Panc1 (cell line): ENCODE results near the gene CAMSAP3. TPM values are rescaled to one million over a fixed set of nuclear protein-coding genes. Genes with fewer than 3 reads are reported as not detected.

ENCODE experiments used
- ATAC-seq: fragments of 200-7000 bp; cut with Tn5 transposase; 2 replicates; pipeline ENCODE4 v1.9.1; 2020; ENCODE audit warnings: mild to moderate bottlenecking, moderate library complexity
- BruUV-seq: library from RNA; stranded (reverse); fragments of 400-500 nt; replicated peaks from 2 replicates; lab custom pipeline; 2021; lab: Mats Ljungman, UMichigan
- CTCF ChIA-PET: fragments of 300-600 bp; sonication (Branson Sonifier 250); formaldehyde crosslinking; loops from one replicate; lab custom pipeline; 2022; ENCODE audit warnings: antibody characterized with exemption; lab: Charles Lee
- POLR2A ChIA-PET: fragments of 300-600 bp; sonication (Branson Sonifier 250); formaldehyde crosslinking; loops from one replicate; lab custom pipeline; 2022; ENCODE audit warnings: antibody characterized with exemption; lab: Charles Lee
- DNase-seq: peaks from one replicate; pipeline ENCODE4 v3.0.0-alpha.2; 2010; ENCODE audit warnings: low read depth, low spot score
- H3K27ac ChIP-seq: 2 replicates; pipeline ENCODE4 v1.5.1; 2011; ENCODE audit warnings: mild to moderate bottlenecking, low read length, inconsistent platforms
- H3K27me3 ChIP-seq: fragments of 200-500 bp; sonication (Bioruptor generic); 2 replicates; pipeline ENCODE4 v1.6.0; 2014; ENCODE audit warnings: low read length, inconsistent platforms; ENCODE audit not compliant: control insufficient read depth, insufficient read depth
- H3K36me3 ChIP-seq: fragments of 200-500 bp; sonication (Bioruptor generic); 2 replicates; pipeline ENCODE4 v1.5.1; 2014; ENCODE audit warnings: inconsistent platforms, mild to moderate bottlenecking, low read length, moderate library complexity; ENCODE audit not compliant: control insufficient read depth, insufficient read depth
- H3K4me1 ChIP-seq: 2 replicates; pipeline ENCODE4 v1.5.1; 2011; ENCODE audit warnings: inconsistent platforms, mild to moderate bottlenecking, low read length, moderate library complexity; ENCODE audit not compliant: control insufficient read depth, insufficient read depth
- H3K4me3 ChIP-seq, 2 experiments: 2 replicates each; pipeline ENCODE4 v1.5.1; 2011 to 2012; ENCODE audit warnings: low read depth in 2 of 2, low read length in 2 of 2, mild to moderate bottlenecking in 2 of 2, inconsistent platforms in 1 of 2, moderate library complexity in 1 of 2
- H3K9me3 ChIP-seq: fragments of 200-500 bp; sonication (Bioruptor generic); 2 replicates; pipeline ENCODE4 v1.5.1; 2014; ENCODE audit warnings: low read depth, mild to moderate bottlenecking, inconsistent platforms, low read length, moderate library complexity; ENCODE audit not compliant: control insufficient read depth, insufficient read depth
- POLR2AphosphoS5 ChIP-seq: IDR thresholded peaks from 2 replicates; pipeline ENCODE4 v1.6.1; 2012; ENCODE audit warnings: mild to moderate bottlenecking, low read depth, low read length, moderate library complexity
- SIN3A ChIP-seq: IDR thresholded peaks from 2 replicates; pipeline ENCODE4 v1.6.1; 2012; ENCODE audit warnings: low read depth, mild to moderate bottlenecking, low read length, moderate library complexity, borderline replicate concordance; ENCODE audit not compliant: insufficient read depth
- TCF7L2 ChIP-seq: IDR thresholded peaks from 2 replicates; pipeline ENCODE4 v1.6.1; 2011; ENCODE audit warnings: mild to moderate bottlenecking, low read depth, low read length, inconsistent platforms
- in situ Hi-C: cut with HindIII; loops from 2 replicates; pipeline ENCODE4 v1.10.0; 2016; ENCODE audit warnings: low sequenced_read_pairs, low pct_unique_long_range_greater_than_20kb
- intact Hi-C: fragments of 100-400 bp; cut with micrococcal nuclease; formaldehyde crosslinking; loops from one replicate; pipeline ENCODE4 v1.10.0; 2022; ENCODE audit not compliant: unreplicated experiment
- total RNA-seq: library from RNA; stranded (reverse); gene quantifications from one replicate; pipeline ENCODE4 v1.2.1, GENCODE V29; 2021; ENCODE audit not compliant: unreplicated experiment
- TF ChIP-seq, protein P1 (sequence below): fragments of 450-650 bp; IDR thresholded peaks from 2 replicates; pipeline ENCODE4 v1.5.1; 2017; ENCODE audit warnings: mild to moderate bottlenecking
- TF ChIP-seq, protein P2 (sequence below), 2 experiments: IDR thresholded peaks; 2 replicates each; pipeline ENCODE4 v1.6.1; 2011 to 2012; ENCODE audit warnings: low read depth in 2 of 2, control low read depth in 1 of 2, low read length in 1 of 2, mild to moderate bottlenecking in 1 of 2, moderate library complexity in 1 of 2; ENCODE audit not compliant: insufficient read depth in 1 of 2

CAMSAP3 gene
- total RNA-seq, 1 experiment from 2014 or later, result 1.7 TPM

DNA sequence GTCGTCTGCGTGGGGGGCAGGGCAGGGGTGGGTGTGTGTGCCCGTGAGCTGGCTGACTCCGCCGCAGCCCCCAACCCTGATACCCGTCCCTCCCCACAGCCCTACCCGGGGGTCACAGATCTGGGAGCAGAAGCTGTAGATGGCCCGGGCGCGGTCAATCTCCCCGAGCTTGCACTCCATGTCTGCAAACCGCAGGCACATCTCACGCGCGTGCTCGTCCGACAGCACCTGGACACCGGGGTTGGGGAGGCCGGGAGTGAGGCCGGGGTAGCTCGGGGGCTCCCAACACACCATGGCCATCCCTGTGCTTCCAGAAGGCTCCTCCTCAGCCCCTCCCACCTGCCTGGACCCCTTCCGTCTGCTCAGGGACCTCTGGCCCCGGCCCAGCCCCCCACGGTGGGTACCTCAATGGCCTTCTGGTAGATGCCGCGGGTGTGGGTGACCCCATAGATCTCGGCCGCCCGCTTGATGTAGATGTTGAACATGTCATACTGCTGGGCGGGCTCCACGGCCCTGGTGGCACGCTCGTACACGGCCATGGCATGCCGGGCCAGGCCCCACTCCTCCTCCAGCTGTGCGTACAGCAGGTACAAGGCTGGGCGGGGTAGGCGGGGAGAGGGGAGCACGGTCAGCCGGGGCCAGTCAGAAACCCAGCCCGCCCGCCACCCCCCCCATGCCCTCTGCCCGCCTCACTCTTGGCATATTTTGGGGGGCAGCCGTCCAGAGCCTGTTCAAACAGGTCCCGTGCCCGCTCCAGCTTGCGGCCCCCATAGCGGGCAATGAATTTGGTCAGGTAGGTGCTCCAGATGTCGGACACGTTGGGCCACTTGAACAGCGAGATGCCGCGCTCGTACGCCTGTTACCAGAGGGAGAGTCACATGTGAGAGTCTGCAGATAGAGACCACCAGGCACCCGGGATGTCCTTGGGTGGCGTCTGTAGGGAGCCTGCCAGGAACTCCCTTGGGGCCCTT is 25.1 kb downstream of the CAMSAP3 start:
- BruUV-seq, result no TSS peak
- CTCF ChIA-PET, result no interaction called here

DNA sequence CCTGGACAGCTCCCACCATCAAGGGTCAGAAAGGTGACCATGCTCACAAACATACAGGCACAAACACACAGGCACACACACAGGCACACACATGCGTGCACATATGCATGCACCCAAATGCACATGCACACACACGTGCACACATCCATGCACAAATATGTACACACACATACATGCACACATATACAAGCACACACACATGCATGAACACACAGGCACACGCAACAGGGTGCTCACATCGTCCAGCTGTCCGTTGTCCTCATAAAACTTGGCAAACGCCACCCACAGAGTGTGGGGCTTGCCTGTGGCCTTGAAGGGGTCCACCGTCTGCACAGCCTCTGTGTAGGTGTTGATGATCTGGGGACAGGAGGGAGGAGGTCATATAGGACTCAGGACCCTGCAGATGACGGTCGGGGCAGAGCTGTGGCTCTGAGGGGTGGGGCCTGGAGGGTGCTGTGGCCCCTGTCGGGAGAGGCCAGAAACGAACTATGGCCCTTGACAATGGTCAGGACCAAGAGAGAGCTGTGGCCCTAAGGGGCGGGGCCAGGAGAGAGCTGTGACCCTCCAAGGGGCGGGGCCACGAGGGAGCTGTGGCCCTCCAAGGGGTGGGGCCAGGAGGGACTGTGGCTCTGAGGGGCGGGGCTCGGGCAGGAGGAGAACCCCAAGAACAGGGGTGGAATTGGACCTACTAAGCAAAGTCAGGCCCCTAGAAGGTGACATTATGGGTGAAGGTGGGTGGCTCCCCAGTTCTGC is 27.4 kb downstream of the CAMSAP3 start:
- no TSS peak for BruUV-seq
- CTCF ChIA-PET, result no interaction called here
- no peak overlapping the region for H3K27ac ChIP-seq
- H3K4me1 ChIP-seq, result peaks cover 1% of the 10 kb centered on the region; the same call in 1 of the 2 replicates
- POLR2A ChIA-PET, result no interaction called here
- H3K9me3 ChIP-seq, result no peaks in the 10 kb centered on the region
- no peaks in the 10 kb centered on the region for H3K27me3 ChIP-seq
- H3K36me3 ChIP-seq, result no peaks in the 10 kb centered on the region
- intact Hi-C loops (no loop called here), in situ Hi-C loops (no loop called here)
- no peak overlapping the region for H3K4me3 ChIP-seq
- DNase-seq (no peak), ATAC-seq (peak; percentile 46; the same call in 1 of the 2 replicates)
- TF ChIP-seq SIN3A (no peak), POLR2AphosphoS5 (no peak), TCF7L2 (no peak)
- TF ChIP-seq, protein P1, sequence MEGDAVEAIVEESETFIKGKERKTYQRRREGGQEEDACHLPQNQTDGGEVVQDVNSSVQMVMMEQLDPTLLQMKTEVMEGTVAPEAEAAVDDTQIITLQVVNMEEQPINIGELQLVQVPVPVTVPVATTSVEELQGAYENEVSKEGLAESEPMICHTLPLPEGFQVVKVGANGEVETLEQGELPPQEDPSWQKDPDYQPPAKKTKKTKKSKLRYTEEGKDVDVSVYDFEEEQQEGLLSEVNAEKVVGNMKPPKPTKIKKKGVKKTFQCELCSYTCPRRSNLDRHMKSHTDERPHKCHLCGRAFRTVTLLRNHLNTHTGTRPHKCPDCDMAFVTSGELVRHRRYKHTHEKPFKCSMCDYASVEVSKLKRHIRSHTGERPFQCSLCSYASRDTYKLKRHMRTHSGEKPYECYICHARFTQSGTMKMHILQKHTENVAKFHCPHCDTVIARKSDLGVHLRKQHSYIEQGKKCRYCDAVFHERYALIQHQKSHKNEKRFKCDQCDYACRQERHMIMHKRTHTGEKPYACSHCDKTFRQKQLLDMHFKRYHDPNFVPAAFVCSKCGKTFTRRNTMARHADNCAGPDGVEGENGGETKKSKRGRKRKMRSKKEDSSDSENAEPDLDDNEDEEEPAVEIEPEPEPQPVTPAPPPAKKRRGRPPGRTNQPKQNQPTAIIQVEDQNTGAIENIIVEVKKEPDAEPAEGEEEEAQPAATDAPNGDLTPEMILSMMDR, result no peak
- TF ChIP-seq, protein P2, sequence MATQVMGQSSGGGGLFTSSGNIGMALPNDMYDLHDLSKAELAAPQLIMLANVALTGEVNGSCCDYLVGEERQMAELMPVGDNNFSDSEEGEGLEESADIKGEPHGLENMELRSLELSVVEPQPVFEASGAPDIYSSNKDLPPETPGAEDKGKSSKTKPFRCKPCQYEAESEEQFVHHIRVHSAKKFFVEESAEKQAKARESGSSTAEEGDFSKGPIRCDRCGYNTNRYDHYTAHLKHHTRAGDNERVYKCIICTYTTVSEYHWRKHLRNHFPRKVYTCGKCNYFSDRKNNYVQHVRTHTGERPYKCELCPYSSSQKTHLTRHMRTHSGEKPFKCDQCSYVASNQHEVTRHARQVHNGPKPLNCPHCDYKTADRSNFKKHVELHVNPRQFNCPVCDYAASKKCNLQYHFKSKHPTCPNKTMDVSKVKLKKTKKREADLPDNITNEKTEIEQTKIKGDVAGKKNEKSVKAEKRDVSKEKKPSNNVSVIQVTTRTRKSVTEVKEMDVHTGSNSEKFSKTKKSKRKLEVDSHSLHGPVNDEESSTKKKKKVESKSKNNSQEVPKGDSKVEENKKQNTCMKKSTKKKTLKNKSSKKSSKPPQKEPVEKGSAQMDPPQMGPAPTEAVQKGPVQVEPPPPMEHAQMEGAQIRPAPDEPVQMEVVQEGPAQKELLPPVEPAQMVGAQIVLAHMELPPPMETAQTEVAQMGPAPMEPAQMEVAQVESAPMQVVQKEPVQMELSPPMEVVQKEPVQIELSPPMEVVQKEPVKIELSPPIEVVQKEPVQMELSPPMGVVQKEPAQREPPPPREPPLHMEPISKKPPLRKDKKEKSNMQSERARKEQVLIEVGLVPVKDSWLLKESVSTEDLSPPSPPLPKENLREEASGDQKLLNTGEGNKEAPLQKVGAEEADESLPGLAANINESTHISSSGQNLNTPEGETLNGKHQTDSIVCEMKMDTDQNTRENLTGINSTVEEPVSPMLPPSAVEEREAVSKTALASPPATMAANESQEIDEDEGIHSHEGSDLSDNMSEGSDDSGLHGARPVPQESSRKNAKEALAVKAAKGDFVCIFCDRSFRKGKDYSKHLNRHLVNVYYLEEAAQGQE (IDR thresholded peaks at IDR 0.05; ENCODE audit: insufficient read depth in 1 of 2, low read depth in 2 of 2, low read length in 1 of 2), result no peak

More for the DNA sequence above, 25.1 kb downstream of the CAMSAP3 start:
- DNase-seq (no peak), ATAC-seq (no peak)
- POLR2A ChIA-PET, result no interaction called here
- H3K9me3 ChIP-seq, result no peaks in the 10 kb centered on the region
- no peak overlapping the region for H3K4me3 ChIP-seq
- in situ Hi-C loops, result no loop called here
- no peaks in the 10 kb centered on the region for H3K4me1 ChIP-seq
- TF ChIP-seq, protein P1, result no peak
- TF ChIP-seq TCF7L2 (no peak), SIN3A (no peak), POLR2AphosphoS5 (no peak)
- TF ChIP-seq, protein P2 (IDR thresholded peaks at IDR 0.05; ENCODE audit: insufficient read depth in 1 of 2, low read depth in 2 of 2, low read length in 1 of 2), result no peak
- no peak overlapping the region for H3K27ac ChIP-seq
- no peaks in the 10 kb centered on the region for H3K27me3 ChIP-seq
- intact Hi-C loops, result no loop called here
- H3K36me3 ChIP-seq, result no peaks in the 10 kb centered on the region
